Colonic mucosa (tissue), 4 donors: ENCODE data around the gene RGMA. TPM values are rescaled to one million over a fixed set of nuclear protein-coding genes. Genes with fewer than 3 reads are reported as not detected.

Experiments
- DNase-seq: peaks from one replicate; pipeline ENCODE4 v3.0.0-alpha.2; 2020
- H3K27ac ChIP-seq: fragments of 200-600 bp; one replicate; pipeline ENCODE4 v1.8.0; 2021
- H3K27me3 ChIP-seq: fragments of 200-600 bp; one replicate; pipeline ENCODE4 v1.8.0; 2021
- H3K36me3 ChIP-seq: fragments of 200-600 bp; one replicate; pipeline ENCODE4 v1.8.0; 2021
- H3K4me1 ChIP-seq: fragments of 200-600 bp; one replicate; pipeline ENCODE4 v1.8.0; 2021; ENCODE audit warnings: mild to moderate bottlenecking
- H3K4me3 ChIP-seq: fragments of 200-600 bp; one replicate; pipeline ENCODE4 v1.8.0; 2021
- H3K9ac ChIP-seq, 2 donors: one replicate each; pipeline ENCODE4 v1.7.0; 2013; ENCODE audit warnings: control low read depth in 2 of 2, low read depth in 2 of 2, low read length in 2 of 2
- H3K9me3 ChIP-seq: fragments of 200-600 bp; one replicate; pipeline ENCODE4 v1.8.0; 2021
- intact Hi-C: fragments of 100-400 bp; cut with DNase I; formaldehyde crosslinking; loops from one replicate; pipeline ENCODE4 v1.14.1; 2022
- total RNA-seq, 2 donors: library from RNA; stranded (reverse); fragmentation: NEBNext Ultra II Directional in 1 of 2; extraction: Animal tissue kit (Norgen Biotek cat#: 25700) in 1 of 2; gene quantifications; one replicate each; pipeline ENCODE4 v1.2.1, GENCODE V29; 2021
- TF ChIP-seq, protein P1 (sequence below): fragments of 200-600 bp; IDR thresholded peaks from one replicate; pipeline ENCODE4 v1.8.0; 2022; ENCODE audit warnings: antibody characterized with exemption, mild to moderate bottlenecking
- donor health status: healthy.
- donor health status: DM: no; HTN: no; CAD: no.
- donor health status: DM: no; HTN: no; CAD: no.

RGMA gene
- total RNA-seq, 2 donors from 2014 or later, result 4.2 to 12.4 TPM

DNA sequence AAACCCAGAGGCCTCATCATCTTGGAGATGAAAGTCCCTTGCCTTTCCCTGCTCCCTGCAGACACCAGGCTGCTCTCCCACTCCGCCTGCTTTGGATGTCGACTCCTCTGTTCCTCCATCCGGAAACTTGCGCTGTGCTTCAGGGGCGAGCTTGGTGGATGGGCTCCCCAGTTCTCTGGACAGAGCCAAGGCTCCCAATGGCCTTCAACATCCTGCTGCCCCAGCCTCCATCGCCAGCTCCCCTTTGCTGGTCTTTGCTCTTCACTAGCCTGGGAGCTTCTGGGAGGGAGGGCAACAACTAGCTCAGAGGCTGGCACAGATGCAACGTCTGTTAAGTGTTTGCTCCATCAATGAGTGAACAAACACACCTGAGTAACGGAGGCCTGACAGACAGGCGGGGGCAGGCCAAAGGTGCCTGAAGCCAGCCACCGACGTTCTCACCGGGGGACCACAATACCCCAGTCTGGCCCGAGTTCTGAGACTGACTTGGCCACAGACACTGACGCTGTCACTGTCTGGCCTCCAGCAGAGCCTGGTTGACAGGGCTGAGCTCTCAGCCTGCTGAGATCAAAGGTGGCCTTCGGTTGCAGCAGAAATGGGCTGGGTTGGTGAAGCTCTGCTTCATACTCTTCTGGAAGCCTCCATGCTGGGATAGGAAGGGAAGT, 39.0 kb downstream of the RGMA start:
- H3K9me3 ChIP-seq, result no peaks in the 10 kb centered on the region
- no peak for DNase-seq
- intact Hi-C loops, result loop anchor here (2.0 kb wide), 1 partner anchor 17 kb away; no protein-coding TSS in a partner anchor
- H3K9ac ChIP-seq, result no peak overlapping the region
- no peak overlapping the region for H3K27ac ChIP-seq
- no peaks in the 10 kb centered on the region for H3K4me1 ChIP-seq
- TF ChIP-seq, protein P1, sequence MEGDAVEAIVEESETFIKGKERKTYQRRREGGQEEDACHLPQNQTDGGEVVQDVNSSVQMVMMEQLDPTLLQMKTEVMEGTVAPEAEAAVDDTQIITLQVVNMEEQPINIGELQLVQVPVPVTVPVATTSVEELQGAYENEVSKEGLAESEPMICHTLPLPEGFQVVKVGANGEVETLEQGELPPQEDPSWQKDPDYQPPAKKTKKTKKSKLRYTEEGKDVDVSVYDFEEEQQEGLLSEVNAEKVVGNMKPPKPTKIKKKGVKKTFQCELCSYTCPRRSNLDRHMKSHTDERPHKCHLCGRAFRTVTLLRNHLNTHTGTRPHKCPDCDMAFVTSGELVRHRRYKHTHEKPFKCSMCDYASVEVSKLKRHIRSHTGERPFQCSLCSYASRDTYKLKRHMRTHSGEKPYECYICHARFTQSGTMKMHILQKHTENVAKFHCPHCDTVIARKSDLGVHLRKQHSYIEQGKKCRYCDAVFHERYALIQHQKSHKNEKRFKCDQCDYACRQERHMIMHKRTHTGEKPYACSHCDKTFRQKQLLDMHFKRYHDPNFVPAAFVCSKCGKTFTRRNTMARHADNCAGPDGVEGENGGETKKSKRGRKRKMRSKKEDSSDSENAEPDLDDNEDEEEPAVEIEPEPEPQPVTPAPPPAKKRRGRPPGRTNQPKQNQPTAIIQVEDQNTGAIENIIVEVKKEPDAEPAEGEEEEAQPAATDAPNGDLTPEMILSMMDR, result no peak
- no peaks in the 10 kb centered on the region for H3K27me3 ChIP-seq
- H3K36me3 ChIP-seq, result no peaks in the 10 kb centered on the region
- no peak overlapping the region for H3K4me3 ChIP-seq

DNA sequence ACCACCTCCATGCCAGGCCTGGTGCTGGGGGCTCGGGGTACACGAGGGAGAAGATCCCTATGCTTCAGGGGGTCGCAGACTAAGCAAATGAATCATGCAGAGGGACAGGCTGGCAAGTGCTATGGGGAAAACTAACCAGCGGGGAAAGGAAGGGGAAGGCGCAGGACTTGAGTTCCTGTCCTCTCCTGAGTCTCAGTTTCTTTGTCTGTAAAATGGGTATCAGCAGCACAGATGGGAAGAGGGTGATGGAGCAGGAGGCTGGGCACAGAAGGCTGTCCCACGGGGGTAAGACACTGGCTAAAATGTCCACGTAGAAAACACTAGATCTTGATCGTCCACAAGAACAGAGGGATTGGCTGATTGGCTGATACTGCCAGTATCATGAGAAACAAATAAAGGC, 39.8 kb downstream of the RGMA start:
- Histone ChIP-seq H3K27ac (no peak overlapping the region), H3K36me3 (no peaks in the 10 kb centered on the region), H3K27me3 (no peaks in the 10 kb centered on the region), H3K9me3 (no peaks in the 10 kb centered on the region), H3K4me3 (no peak overlapping the region), H3K4me1 (no peaks in the 10 kb centered on the region), H3K9ac (no peak overlapping the region)
- intact Hi-C loops, result loop anchor here (2.0 kb wide), 1 partner anchor 18 kb away; no protein-coding TSS in a partner anchor
- DNase-seq, result no peak
- TF ChIP-seq, protein P1, result no peak

DNA sequence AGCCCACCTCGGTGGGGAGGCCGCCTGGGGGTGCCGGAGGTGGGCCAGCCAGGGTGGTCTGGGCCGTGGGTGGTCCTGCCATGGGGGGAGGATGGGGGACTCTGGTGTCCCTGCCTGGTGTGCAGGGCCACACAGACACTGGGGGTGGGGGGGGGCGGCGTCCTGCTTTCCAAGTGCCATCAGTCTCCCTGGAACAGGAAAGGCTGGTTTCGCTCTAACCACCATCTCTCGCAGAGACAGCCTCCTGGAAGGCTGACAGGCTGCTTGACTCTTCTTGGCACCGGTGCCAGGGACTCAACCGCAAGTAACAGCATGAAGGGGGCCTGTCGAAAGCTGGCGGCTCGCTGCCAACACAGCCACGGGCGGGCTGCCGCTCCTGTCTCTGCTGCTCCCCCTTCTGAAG, 40.3 kb downstream of the RGMA start:
- DNase-seq, result no peak
- TF ChIP-seq, protein P1, result no peak

DNA sequence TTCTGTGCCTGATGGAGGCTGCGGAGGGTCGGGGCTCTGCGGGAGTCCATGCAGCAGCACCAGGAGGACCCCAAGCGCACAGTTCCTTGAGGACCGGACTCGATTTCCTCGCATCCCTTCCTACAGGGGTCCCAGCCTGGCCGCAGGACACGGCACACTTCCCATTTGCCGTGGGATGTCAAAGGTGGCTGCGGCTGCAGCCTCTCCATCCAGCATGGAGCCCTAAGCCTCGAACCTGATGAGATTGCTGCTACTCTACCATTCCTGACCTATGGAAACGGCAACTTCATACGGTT, 40.6 kb downstream of the RGMA start:
- TF ChIP-seq, protein P1, result no peak
- no peaks in the 10 kb centered on the region for H3K4me1 ChIP-seq
- no peaks in the 10 kb centered on the region for H3K9me3 ChIP-seq
- H3K36me3 ChIP-seq, result no peaks in the 10 kb centered on the region
- intact Hi-C loops, result loop anchor here (2.0 kb wide), 1 partner anchor 18 kb away; no protein-coding TSS in a partner anchor
- no peak overlapping the region for H3K9ac ChIP-seq
- H3K27ac ChIP-seq, result no peak overlapping the region
- H3K27me3 ChIP-seq, result no peaks in the 10 kb centered on the region
- no peak overlapping the region for H3K4me3 ChIP-seq
- no peak for DNase-seq

More for the DNA sequence above, 40.3 kb downstream of the RGMA start:
- Histone ChIP-seq H3K27ac (no peak overlapping the region), H3K9ac (no peak overlapping the region), H3K4me3 (no peak overlapping the region), H3K27me3 (no peaks in the 10 kb centered on the region), H3K36me3 (no peaks in the 10 kb centered on the region), H3K9me3 (no peaks in the 10 kb centered on the region), H3K4me1 (no peaks in the 10 kb centered on the region)
- intact Hi-C loops, result loop anchor here (2.0 kb wide), 1 partner anchor 18 kb away; no protein-coding TSS in a partner anchor

DNA sequence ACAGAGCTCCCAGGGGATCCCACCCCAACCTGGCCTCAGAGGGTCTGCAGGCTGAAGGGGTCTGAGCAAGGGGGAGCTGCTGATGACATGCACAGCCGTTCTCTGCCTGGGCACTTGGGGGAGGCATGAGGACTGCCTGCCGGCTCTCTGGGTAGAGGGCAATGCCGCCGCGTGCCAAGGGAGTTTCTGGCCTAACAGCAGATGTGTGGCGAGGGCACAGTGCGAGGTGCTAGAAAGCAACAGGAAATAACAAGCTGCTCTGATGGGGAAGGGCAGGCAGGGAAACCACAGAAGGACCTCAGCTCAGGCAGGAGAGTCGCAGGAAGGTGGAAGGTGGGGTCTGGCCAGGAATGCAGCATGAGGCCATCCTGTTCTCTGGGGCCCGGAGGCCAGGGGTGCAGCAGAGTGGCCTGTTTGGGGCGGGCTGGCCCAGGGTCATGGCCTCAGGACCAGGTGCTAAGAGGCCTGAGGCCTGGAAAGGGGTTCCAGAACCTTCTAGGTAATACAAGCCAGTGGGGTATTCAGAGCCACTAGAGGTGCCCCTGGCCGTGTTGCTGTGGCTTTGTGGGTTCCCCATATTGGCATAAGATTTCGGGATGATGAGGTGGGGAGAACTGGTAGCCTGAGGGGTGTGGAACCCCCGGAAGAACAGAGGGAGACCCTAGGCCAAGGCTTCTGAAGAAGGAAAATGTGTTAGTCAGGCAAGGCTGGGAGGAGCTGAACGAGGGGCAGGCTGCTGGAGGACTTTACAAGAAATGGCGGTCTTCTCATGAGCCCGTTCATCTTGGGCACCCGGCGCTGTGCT, 41.2 kb downstream of the RGMA start:
- H3K27ac ChIP-seq, result no peak overlapping the region
- intact Hi-C loops, result loop anchor here (2.0 kb wide), 1 partner anchor 19 kb away; no protein-coding TSS in a partner anchor
- no peaks in the 10 kb centered on the region for H3K27me3 ChIP-seq
- H3K4me3 ChIP-seq, result no peak overlapping the region
- H3K9ac ChIP-seq, result no peak overlapping the region
- no peaks in the 10 kb centered on the region for H3K9me3 ChIP-seq
- H3K36me3 ChIP-seq, result no peaks in the 10 kb centered on the region
- TF ChIP-seq, protein P1, result no peak
- no peak for DNase-seq
- H3K4me1 ChIP-seq, result no peaks in the 10 kb centered on the region
